Measurements from ENCODE around the gene KIF6.

KIF6 gene

GRCh38 chr6:39409889-39410288 lies 315.3 kb downstream of the KIF6 start:
- DNase-seq: no peak

- no peak for DNase-seq
These were observed 317.7 kb downstream of the KIF6 start for GRCh38 chr6:39407446-39407993.

GRCh38 chr6:39404312-39404711 lies 320.9 kb downstream of the KIF6 start:
- DNase-seq: no peak

GRCh38 chr6:39403304-39403703 lies 321.9 kb downstream of the KIF6 start:
- no peak for DNase-seq

GRCh38 chr6:39402239-39402751 lies 322.9 kb downstream of the KIF6 start:
- no peak for DNase-seq

GRCh38 chr6:39401376-39401775 lies 323.8 kb downstream of the KIF6 start:
- no peak for DNase-seq

- DNase-seq: no peak
These were observed 325.2 kb downstream of the KIF6 start for GRCh38 chr6:39400026-39400425.

GRCh38 chr6:39396854-39397253 lies 328.4 kb downstream of the KIF6 start:
- no peak for DNase-seq

GRCh38 chr6:39393075-39393474 lies 332.1 kb downstream of the KIF6 start:
- DNase-seq: no peak

GRCh38 chr6:39391182-39391581 lies 334.0 kb downstream of the KIF6 start:
- DNase-seq: no peak

GRCh38 chr6:39389484-39389767 lies 335.8 kb downstream of the KIF6 start:
- DNase-seq: no peak

- no peak for DNase-seq
These were observed 336.4 kb downstream of the KIF6 start for GRCh38 chr6:39388606-39389483.

GRCh38 chr6:39387785-39388184 lies 337.4 kb downstream of the KIF6 start:
- DNase-seq: no peak

GRCh38 chr6:39386487-39386886 lies 338.7 kb downstream of the KIF6 start:
- no peak for DNase-seq

- DNase-seq: no peak
These were observed 343.6 kb downstream of the KIF6 start for GRCh38 chr6:39381550-39382140.

- no peak for DNase-seq
These were observed 344.2 kb downstream of the KIF6 start for GRCh38 chr6:39380837-39381549.

GRCh38 chr6:39378960-39379425 lies 346.2 kb downstream of the KIF6 start:
- no peak for DNase-seq

- no peak for DNase-seq
These were observed 346.8 kb downstream of the KIF6 start for GRCh38 chr6:39378175-39378959.

- DNase-seq: no peak
These were observed 347.7 kb downstream of the KIF6 start for GRCh38 chr6:39377539-39377950.

- no peak for DNase-seq
These were observed 349.8 kb downstream of the KIF6 start for GRCh38 chr6:39375405-39375804.

- no peak for DNase-seq
These were observed 354.8 kb downstream of the KIF6 start for GRCh38 chr6:39370390-39370789.

- no peak for DNase-seq
These were observed 355.2 kb downstream of the KIF6 start for GRCh38 chr6:39369987-39370386.

GRCh38 chr6:39367700-39368099 lies 357.5 kb downstream of the KIF6 start:
- no peak for DNase-seq

Data from activated naive CD4-positive, alpha-beta T cell (primary cell).